Activated CD4-positive, alpha-beta T cell treated with anti-CD3 and anti-CD28 coated beads for 36 hours (primary cell): ENCODE data around the gene CALM1. TPM values are rescaled to one million over a fixed set of nuclear protein-coding genes. Genes with fewer than 3 reads are reported as not detected.

ENCODE experiments used
- ATAC-seq: fragments of 200-7000 bp; cut with Tn5 transposase; one replicate; pipeline ENCODE4 v1.10.0; 2021; ENCODE audit warnings: mild to moderate bottlenecking, moderate library complexity
- CTCF ChIA-PET: fragments of 350-600 bp; sonication (Branson Sonifier 250); formaldehyde crosslinking; loops from one replicate; lab custom pipeline; 2021; ENCODE audit warnings: antibody characterized with exemption; lab: Charles Lee
- POLR2A ChIA-PET: fragments of 350-600 bp; sonication (Branson Sonifier 250); formaldehyde crosslinking; loops from one replicate; lab custom pipeline; 2021; ENCODE audit warnings: antibody characterized with exemption, inconsistent platforms; lab: Charles Lee
- DNase-seq: peaks from one replicate; pipeline ENCODE4 v3.0.0-alpha.2; 2020
- H3K27ac Mint-ChIP-seq: one replicate; pipeline ENCODE4 v1.8.0; 2021; ENCODE audit warnings: mixed read lengths
- H3K27me3 Mint-ChIP-seq: one replicate; pipeline ENCODE4 v1.8.0; 2021; ENCODE audit warnings: mixed read lengths
- H3K36me3 Mint-ChIP-seq: one replicate; pipeline ENCODE4 v1.8.0; 2021; ENCODE audit warnings: low read depth, mixed read lengths
- H3K4me1 Mint-ChIP-seq: one replicate; pipeline ENCODE4 v1.8.0; 2021; ENCODE audit warnings: mixed read lengths
- H3K4me3 Mint-ChIP-seq: one replicate; pipeline ENCODE4 v1.8.0; 2021; ENCODE audit warnings: mild to moderate bottlenecking, moderate library complexity, mixed read lengths
- H3K9me3 Mint-ChIP-seq: one replicate; pipeline ENCODE4 v1.8.0; 2021; ENCODE audit warnings: low read depth, mixed read lengths
- intact Hi-C, 2 experiments: fragments of 100-400 bp; cut with DNase I in 1 of 2; cut with micrococcal nuclease in 1 of 2; formaldehyde crosslinking; loops; one replicate each; pipeline versions ENCODE4 v1.14.2 to v1.15.1; 2022 to 2024; cut with DNase I, micrococcal nuclease
- total RNA-seq, 2 experiments: library from RNA; stranded (reverse); gene quantifications; one replicate each; pipeline ENCODE4 v1.2.3, GENCODE V29; 2021

The CALM1 gene
- total RNA-seq, 2 experiments from 2014 or later = 510 to 518 TPM

DNA sequence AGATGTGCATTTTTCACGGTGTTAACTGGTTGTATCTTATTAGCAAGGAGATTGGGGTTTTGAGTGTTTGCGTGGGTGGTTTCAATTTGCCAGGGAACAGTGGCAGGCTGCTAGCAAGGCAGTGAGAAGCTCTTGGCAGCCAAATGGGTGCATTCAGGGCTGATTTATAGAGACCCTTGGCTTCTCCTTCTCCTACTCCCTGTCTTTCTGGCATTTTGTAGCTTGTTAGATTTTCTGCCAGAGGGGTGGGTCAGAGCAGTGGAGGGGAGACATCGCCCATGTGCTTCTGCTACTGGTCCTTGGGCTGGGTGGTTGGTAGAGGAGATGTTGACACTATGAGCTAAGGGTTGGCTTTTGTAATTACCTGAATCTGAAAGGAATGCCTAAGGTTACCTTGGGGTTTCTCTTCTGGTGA, 9.6 kb downstream of the CALM1 start:
- CTCF ChIA-PET = no interaction called here
- intact Hi-C loops = no loop called here
- ATAC-seq (peak; percentile 17), DNase-seq (no peak)
- H3K4me3 Mint-ChIP-seq = no peak overlapping the region
- H3K9me3 Mint-ChIP-seq = no peaks in the 10 kb centered on the region
- H3K27me3 Mint-ChIP-seq = no peaks in the 10 kb centered on the region
- peaks cover 64% of the 10 kb centered on the region for H3K4me1 Mint-ChIP-seq
- POLR2A ChIA-PET = interaction anchor here (0.6 to 0.7 kb wide), 3 partner anchors 22 to 220 kb away, joined by 3 to 7 read pairs (median 4); no protein-coding TSS in a partner anchor
- H3K27ac Mint-ChIP-seq = peak overlapping the region; percentile 67
- H3K36me3 Mint-ChIP-seq = peaks cover 54% of the 10 kb centered on the region

DNA sequence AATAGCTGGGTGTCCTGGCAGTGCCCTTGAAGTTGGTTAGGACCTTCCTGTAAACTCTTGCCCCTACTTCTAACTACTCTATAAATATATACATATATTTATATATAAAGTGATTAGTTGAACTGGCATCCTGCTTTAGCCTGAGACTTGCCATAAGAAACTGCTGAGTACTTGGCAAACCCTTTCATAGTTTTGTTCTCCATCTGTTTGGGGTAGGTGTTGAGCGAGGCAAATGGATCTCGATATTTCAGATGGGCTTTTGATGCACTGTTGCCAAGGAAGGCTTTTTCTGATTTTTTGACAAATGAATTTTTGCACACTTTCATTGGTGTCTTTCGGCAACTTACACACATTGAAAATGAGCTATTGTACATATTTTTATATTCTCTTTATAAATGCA, 10.4 kb downstream of the CALM1 start:
- ChIA-PET CTCF (interaction anchor here (0.6 to 2.8 kb wide), 2 partner anchors 7 to 111 kb away, joined by 3 to 14 read pairs; no protein-coding TSS in a partner anchor), POLR2A (interaction anchor here (0.6 kb wide), 1 partner anchor 9 kb away, joined by 3 read pairs; no protein-coding TSS in a partner anchor)
- Mint-ChIP-seq H3K36me3 (peaks cover 46% of the 10 kb centered on the region), H3K4me3 (no peak overlapping the region), H3K4me1 (peaks cover 55% of the 10 kb centered on the region), H3K27me3 (no peaks in the 10 kb centered on the region), H3K27ac (no peak overlapping the region), H3K9me3 (no peaks in the 10 kb centered on the region)
- intact Hi-C loops = no loop called here
- DNase-seq (no peak), ATAC-seq (no peak)

DNA sequence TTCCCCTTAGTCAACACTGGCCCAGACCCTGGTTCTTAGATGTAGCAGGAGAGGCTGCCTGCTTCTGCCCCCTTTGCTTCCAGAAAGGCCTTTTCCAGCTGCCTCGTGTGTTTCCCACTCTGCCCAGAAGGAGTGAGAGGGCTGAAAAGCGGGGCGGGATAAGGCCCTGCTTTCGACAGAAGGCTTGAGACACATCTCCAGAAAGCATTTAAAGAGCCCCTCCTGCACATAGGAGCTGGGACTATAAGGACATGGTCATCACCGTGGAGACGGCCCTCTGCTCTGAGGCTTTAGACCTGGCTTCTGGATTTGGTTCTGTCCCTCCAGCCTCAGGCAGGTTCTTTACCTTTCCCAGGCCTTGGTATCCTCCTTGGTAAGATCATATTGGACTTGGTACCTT, 11.9 kb downstream of the CALM1 start:
- Mint-ChIP-seq H3K27me3 (no peaks in the 10 kb centered on the region), H3K9me3 (no peaks in the 10 kb centered on the region), H3K36me3 (peaks cover 31% of the 10 kb centered on the region), H3K4me3 (no peak overlapping the region), H3K4me1 (peaks cover 43% of the 10 kb centered on the region), H3K27ac (peak overlapping the region; percentile 43)
- DNase-seq = no peak
- POLR2A ChIA-PET = interaction anchor here (0.6 to 0.7 kb wide), 2 partner anchors 51 to 69 kb away, joined by 3 to 9 read pairs; no protein-coding TSS in a partner anchor
- CTCF ChIA-PET = interaction anchor here (0.5 to 2.8 kb wide), 5 partner anchors 9 to 470 kb away, joined by 3 to 14 read pairs (median 3); no protein-coding TSS in a partner anchor
- ATAC-seq = no peak
- intact Hi-C loops = no loop called here

DNA sequence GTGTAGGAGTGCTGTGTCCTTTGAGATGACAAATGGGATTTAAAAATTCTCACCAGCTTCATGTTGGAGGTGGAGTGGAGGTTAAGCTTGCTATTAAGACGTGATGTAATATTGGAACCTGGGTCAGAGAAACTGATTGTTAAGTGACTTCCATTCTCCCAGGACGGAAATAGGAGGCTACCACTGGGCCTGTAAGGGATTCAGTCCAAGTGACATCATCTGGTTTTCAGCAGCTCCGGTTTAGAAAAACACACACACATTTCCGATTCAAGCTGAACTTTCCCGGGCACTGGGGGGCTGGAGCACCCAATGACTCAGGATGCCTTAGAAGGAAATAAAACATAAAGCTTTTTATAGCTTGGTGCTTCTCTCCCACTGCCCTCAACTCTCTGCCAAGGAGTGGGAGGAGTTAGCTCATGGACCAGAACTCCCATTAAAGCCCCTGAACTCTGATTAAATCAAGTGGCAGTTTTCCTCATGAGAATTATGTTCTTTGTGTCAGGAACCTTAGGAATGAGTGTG, 12.4 kb downstream of the CALM1 start:
- Mint-ChIP-seq H3K9me3 (no peaks in the 10 kb centered on the region), H3K4me1 (peaks cover 38% of the 10 kb centered on the region), H3K36me3 (peaks cover 25% of the 10 kb centered on the region), H3K27ac (peak overlapping the region; percentile 43), H3K27me3 (no peaks in the 10 kb centered on the region), H3K4me3 (no peak overlapping the region)
- no peak for DNase-seq
- POLR2A ChIA-PET = interaction anchor here (0.6 kb wide), 1 partner anchor 143 kb away, joined by 3 read pairs; no protein-coding TSS in a partner anchor
- intact Hi-C loops = no loop called here
- ATAC-seq = no peak
- CTCF ChIA-PET = interaction anchor here (0.7 to 2.8 kb wide), 3 partner anchors 9 to 362 kb away, joined by 3 to 14 read pairs (median 8); no protein-coding TSS in a partner anchor

DNA sequence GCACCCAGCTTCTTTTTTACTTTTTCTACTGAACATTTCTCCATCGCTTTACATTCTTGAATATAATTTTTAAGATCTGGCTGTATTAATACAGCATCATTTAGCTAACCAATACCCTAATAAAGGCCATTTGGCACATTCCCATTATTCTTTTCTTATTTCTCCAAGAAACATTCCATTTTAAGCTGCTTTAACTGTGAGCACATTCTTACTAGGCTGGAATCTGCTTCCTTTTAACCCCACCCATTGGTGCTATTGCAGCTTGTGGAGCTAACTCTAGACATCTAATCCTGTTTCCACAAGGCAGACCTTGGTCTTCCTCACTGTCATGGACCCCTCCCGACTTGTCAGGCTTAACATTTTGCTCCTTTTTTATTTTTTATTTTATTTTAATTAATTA, 15.2 kb downstream of the CALM1 start:
- CTCF ChIA-PET = interaction anchor here (1.9 kb wide), 1 partner anchor 12 kb away, joined by 4 read pairs; no protein-coding TSS in a partner anchor
- Mint-ChIP-seq H3K9me3 (no peaks in the 10 kb centered on the region), H3K36me3 (peaks cover 4% of the 10 kb centered on the region), H3K4me1 (peaks cover 16% of the 10 kb centered on the region), H3K27me3 (no peaks in the 10 kb centered on the region), H3K27ac (no peak overlapping the region), H3K4me3 (no peak overlapping the region)
- POLR2A ChIA-PET = no interaction called here
- intact Hi-C loops = no loop called here
- ATAC-seq = no peak
- DNase-seq = no peak

DNA sequence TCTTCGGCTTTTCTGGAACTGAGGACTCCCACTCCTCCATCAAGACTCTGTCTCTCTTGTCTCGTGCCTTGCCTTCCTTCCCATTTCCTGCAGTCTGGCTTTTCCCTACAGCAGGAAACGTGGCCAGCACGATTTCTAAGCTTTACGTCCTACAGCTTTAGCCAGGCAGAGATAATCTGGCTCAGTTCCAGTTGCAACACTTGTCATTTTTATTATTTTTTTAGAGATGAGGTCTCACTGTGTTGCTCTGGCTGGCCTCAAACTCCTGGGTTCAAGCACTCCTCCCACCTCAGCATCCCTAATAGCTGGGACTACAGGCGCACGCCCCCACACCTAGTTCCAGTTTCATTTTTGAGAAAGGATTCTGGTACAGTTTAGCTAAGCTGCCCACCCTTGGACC, 19.9 kb downstream of the CALM1 start:
- H3K9me3 Mint-ChIP-seq = no peaks in the 10 kb centered on the region
- CTCF ChIA-PET = interaction anchor here (0.8 to 1.5 kb wide), 3 partner anchors 12 to 281 kb away, joined by 3 to 4 read pairs (median 4); no protein-coding TSS in a partner anchor
- intact Hi-C loops = no loop called here
- H3K27ac Mint-ChIP-seq = no peak overlapping the region
- no peaks in the 10 kb centered on the region for H3K4me1 Mint-ChIP-seq
- no peak overlapping the region for H3K4me3 Mint-ChIP-seq
- no peaks in the 10 kb centered on the region for H3K27me3 Mint-ChIP-seq
- DNase-seq = no peak
- ATAC-seq = no peak
- POLR2A ChIA-PET = no interaction called here
- H3K36me3 Mint-ChIP-seq = no peaks in the 10 kb centered on the region

DNA sequence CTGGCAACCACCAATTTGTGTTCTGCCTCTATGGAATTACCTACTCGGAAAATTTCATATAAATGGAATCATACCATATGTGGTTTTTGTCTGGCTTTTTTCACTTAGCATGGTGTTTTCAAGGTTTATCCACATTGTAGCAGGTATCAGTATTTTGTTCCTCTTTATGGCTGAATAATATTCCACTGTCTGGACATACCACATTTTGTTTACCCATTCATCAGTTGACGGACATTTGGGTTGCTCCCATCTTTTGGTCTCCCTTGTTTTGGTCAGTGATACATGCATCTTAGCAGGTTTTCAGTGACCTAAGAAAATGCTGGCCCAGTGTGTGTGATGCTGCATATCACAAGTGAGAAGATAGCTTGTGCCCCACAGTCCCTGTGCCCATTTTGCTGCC, 21.2 kb downstream of the CALM1 start:
- CTCF ChIA-PET = no interaction called here
- intact Hi-C loops = no loop called here
- no peaks in the 10 kb centered on the region for H3K36me3 Mint-ChIP-seq
- H3K4me1 Mint-ChIP-seq = no peaks in the 10 kb centered on the region
- no peaks in the 10 kb centered on the region for H3K27me3 Mint-ChIP-seq
- DNase-seq = no peak
- H3K9me3 Mint-ChIP-seq = no peaks in the 10 kb centered on the region
- POLR2A ChIA-PET = interaction anchor here (0.5 kb wide), 1 partner anchor 111 kb away, joined by 6 read pairs; no protein-coding TSS in a partner anchor
- H3K4me3 Mint-ChIP-seq = no peak overlapping the region
- ATAC-seq = no peak
- no peak overlapping the region for H3K27ac Mint-ChIP-seq

DNA sequence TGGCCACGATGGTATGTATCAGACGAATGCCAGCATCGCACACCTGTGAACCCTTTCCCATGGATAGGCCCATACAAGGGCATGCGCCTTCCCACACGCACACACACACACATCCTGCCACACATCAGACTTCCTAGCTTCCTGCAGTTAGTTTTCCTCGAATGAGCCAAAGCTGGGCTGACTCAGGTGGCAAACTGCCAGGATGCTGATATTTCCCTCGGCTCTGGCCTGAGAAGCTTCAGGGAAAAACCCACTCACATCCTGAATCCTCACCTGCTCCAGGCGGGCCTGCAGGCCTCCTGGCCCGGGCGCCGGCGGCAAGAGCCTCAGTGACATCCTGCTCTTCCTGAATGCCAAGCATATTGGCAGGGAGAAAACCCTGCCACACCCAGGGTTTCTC, 22.4 kb downstream of the CALM1 start:
- no peak for ATAC-seq
- Mint-ChIP-seq H3K9me3 (no peaks in the 10 kb centered on the region), H3K27me3 (no peaks in the 10 kb centered on the region), H3K4me3 (no peak overlapping the region), H3K36me3 (no peaks in the 10 kb centered on the region), H3K27ac (no peak overlapping the region), H3K4me1 (no peaks in the 10 kb centered on the region)
- ChIA-PET CTCF (interaction anchor here (0.9 kb wide), 1 partner anchor 20 kb away, joined by 3 read pairs; no protein-coding TSS in a partner anchor), POLR2A (no interaction called here)
- no peak for DNase-seq
- intact Hi-C loops = no loop called here

DNA sequence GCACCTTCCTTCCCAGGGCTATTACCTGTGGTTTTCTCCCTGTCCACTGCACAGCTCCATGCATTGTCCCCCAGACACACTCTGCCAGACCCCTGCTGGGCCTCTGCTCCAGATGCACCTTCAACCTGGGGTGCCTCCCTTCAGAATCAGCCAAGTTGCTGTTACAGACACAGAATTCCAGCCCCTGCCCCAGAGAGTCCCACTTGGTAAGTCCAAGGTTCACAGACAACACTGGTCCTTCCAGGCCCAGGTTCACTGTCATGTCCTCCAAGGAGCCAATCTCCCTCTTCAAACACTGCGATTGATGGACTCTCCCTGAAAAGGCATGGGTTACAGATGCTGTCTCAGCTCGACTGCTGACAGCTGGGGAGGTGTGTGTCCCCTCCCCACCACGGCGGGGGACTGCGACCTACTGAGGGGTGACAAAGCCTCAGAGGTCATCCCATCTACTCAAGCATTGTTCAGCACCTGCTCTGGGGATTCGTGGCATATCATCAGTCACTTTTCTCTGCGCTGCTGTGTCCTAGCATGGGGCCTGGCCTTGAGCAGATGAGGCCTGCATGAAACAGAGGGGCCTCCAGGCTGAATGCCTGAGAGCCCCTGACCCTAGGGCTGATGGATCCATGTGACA, 24.3 kb downstream of the CALM1 start:
- POLR2A ChIA-PET = no interaction called here
- intact Hi-C loops = no loop called here
- Mint-ChIP-seq H3K27me3 (no peaks in the 10 kb centered on the region), H3K27ac (no peak overlapping the region), H3K9me3 (no peaks in the 10 kb centered on the region), H3K4me1 (no peaks in the 10 kb centered on the region), H3K36me3 (no peaks in the 10 kb centered on the region), H3K4me3 (no peak overlapping the region)
- CTCF ChIA-PET = interaction anchor here (0.6 kb wide), 1 partner anchor 172 kb away, joined by 3 read pairs; no protein-coding TSS in a partner anchor
- ATAC-seq (no peak), DNase-seq (no peak)

DNA sequence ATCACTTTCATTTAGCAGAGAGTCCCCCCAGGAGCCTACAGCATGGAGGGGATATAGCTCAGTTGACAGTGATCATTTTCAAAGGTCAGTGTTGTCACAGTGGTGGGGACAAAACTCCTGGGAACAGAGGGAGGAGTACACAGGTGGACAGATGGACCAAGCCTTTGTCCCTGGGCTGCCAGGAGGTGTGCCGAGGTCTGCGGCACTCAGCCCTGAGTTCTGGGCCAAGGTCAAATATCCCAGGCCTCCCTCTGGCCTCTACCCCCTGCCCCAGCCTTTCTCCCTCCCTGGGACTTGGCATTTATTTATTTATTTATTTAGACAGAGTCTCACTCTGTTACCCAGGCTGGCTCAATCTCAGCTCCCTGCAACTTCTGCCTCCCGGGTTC, 24.8 kb downstream of the CALM1 start:
- intact Hi-C loops = no loop called here
- Mint-ChIP-seq H3K4me3 (no peak overlapping the region), H3K27ac (no peak overlapping the region), H3K4me1 (no peaks in the 10 kb centered on the region), H3K36me3 (no peaks in the 10 kb centered on the region), H3K27me3 (no peaks in the 10 kb centered on the region), H3K9me3 (no peaks in the 10 kb centered on the region)
- ATAC-seq (no peak), DNase-seq (no peak)
- POLR2A ChIA-PET = no interaction called here
- CTCF ChIA-PET = interaction anchor here (0.6 kb wide), 1 partner anchor 171 kb away, joined by 3 read pairs; no protein-coding TSS in a partner anchor

DNA sequence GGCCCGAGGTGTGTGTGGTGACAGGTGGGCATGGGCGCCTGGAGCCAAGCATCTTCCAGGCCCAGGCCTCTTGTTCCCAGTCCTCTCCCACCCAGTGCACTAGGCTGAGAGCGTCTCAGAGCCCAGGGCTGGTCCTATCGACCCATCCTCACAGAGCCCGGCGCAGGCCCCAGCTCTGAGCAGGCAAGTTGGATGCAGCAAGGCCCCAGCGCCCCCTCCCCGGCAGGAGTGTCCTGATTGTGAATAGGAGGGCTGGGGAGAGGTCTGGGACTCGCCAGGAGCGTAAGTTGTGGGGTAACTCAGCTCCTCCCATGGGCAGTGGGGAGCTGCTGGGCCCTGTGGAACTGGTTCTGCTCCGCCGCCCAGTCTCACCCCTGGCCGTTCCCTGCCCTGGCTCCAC, 26.3 kb downstream of the CALM1 start:
- ChIA-PET POLR2A (no interaction called here), CTCF (no interaction called here)
- no peak for DNase-seq
- no peaks in the 10 kb centered on the region for H3K36me3 Mint-ChIP-seq
- H3K27ac Mint-ChIP-seq = no peak overlapping the region
- intact Hi-C loops = no loop called here
- no peaks in the 10 kb centered on the region for H3K4me1 Mint-ChIP-seq
- no peaks in the 10 kb centered on the region for H3K9me3 Mint-ChIP-seq
- no peak overlapping the region for H3K4me3 Mint-ChIP-seq
- H3K27me3 Mint-ChIP-seq = no peaks in the 10 kb centered on the region
- ATAC-seq = no peak
